WTC11 (cell line): ENCODE results near the gene MRPL24. TPM values are rescaled to one million over a fixed set of nuclear protein-coding genes. Genes with fewer than 3 reads are reported as not detected.

ENCODE experiments used
- ATAC-seq: fragments of 200-7000 bp; cut with Tn5 transposase; 2 replicates; pipeline ENCODE4 v1.10.0; 2021; ENCODE audit warnings: mild to moderate bottlenecking, moderate library complexity
- CTCF ChIA-PET: fragments of 300-600 bp; sonication (Branson Sonifier 250); formaldehyde crosslinking; loops from one replicate; lab custom pipeline; 2021; ENCODE audit warnings: antibody characterized with exemption; lab: Charles Lee
- POLR2A ChIA-PET: fragments of 350-600 bp; sonication (Branson Sonifier 250); formaldehyde crosslinking; loops from one replicate; lab custom pipeline; 2021; ENCODE audit warnings: antibody characterized with exemption; lab: Charles Lee
- DNase-seq: peaks from one replicate; pipeline ENCODE4 v3.0.0; 2021; ENCODE audit warnings: low spot score
- H3K27ac Mint-ChIP-seq: 2 replicates; pipeline ENCODE4 v1.8.0; 2021; ENCODE audit warnings: mixed read lengths
- H3K27me3 Mint-ChIP-seq: 2 replicates; pipeline ENCODE4 v1.8.0; 2021; ENCODE audit warnings: low read depth, mild to moderate bottlenecking, moderate library complexity, mixed read lengths
- H3K36me3 Mint-ChIP-seq: 2 replicates; pipeline ENCODE4 v1.8.0; 2021; ENCODE audit warnings: mixed read lengths
- H3K4me1 Mint-ChIP-seq: 2 replicates; pipeline ENCODE4 v1.8.0; 2022; ENCODE audit warnings: mixed read lengths
- H3K4me3 Mint-ChIP-seq: 2 replicates; pipeline ENCODE4 v1.8.0; 2021; ENCODE audit warnings: mild to moderate bottlenecking, moderate library complexity, mixed read lengths
- H3K9me3 Mint-ChIP-seq: 2 replicates; pipeline ENCODE4 v1.8.0; 2021; ENCODE audit warnings: mixed read lengths
- CBFB ChIP-seq: sonication (generic); formaldehyde crosslinking; IDR thresholded peaks from 2 replicates; pipeline ENCODE4 v1.8.1; 2022; ENCODE audit warnings: mild to moderate bottlenecking, low read depth, missing genetic modification reagents
- ELF4 ChIP-seq: sonication (generic); formaldehyde crosslinking; IDR thresholded peaks from 2 replicates; pipeline ENCODE4 v1.8.1; 2022; ENCODE audit warnings: low read depth, mild to moderate bottlenecking, moderate library complexity, missing genetic modification reagents
- FOXP1 ChIP-seq: sonication (generic); formaldehyde crosslinking; IDR thresholded peaks from 2 replicates; pipeline ENCODE4 v1.8.0; 2022; ENCODE audit warnings: missing genetic modification reagents, mild to moderate bottlenecking, moderate library complexity, borderline replicate concordance
- GRHL2 ChIP-seq: fragments of 250-450 bp; sonication (Bioruptor Pico); IDR thresholded peaks from 2 replicates; pipeline ENCODE4 v1.8.0; 2022; ENCODE audit warnings: mild to moderate bottlenecking, moderate library complexity; ENCODE audit not compliant: insufficient replicate concordance, severe bottlenecking
- HMGA2 ChIP-seq: fragments of 250-450 bp; sonication (Bioruptor Pico); IDR thresholded peaks from 2 replicates; pipeline ENCODE4 v1.4.0; 2021; ENCODE audit warnings: mild to moderate bottlenecking, moderate library complexity
- JAZF1 ChIP-seq: fragments of 250-450 bp; sonication (Bioruptor Pico); IDR thresholded peaks from 2 replicates; pipeline ENCODE4 v1.9.0; 2021; ENCODE audit warnings: moderate library complexity, mild to moderate bottlenecking, inconsistent platforms
- NFE2L1 ChIP-seq: sonication (generic); formaldehyde crosslinking; IDR thresholded peaks from 2 replicates; pipeline ENCODE4 v1.8.1; 2023; ENCODE audit warnings: missing genetic modification reagents
- RELA ChIP-seq: sonication (generic); formaldehyde crosslinking; IDR thresholded peaks from 2 replicates; pipeline ENCODE4 v1.8.1; 2022; ENCODE audit warnings: missing genetic modification reagents, mild to moderate bottlenecking, borderline replicate concordance
- SOX15 ChIP-seq: fragments of 250-450 bp; sonication (Bioruptor Pico); IDR thresholded peaks from 2 replicates; pipeline ENCODE4 v1.9.0; 2021; ENCODE audit warnings: mild to moderate bottlenecking
- ZNF317 ChIP-seq: sonication (generic); formaldehyde crosslinking; IDR thresholded peaks from 2 replicates; pipeline ENCODE4 v1.8.1; 2023; ENCODE audit warnings: low read depth, mild to moderate bottlenecking, moderate library complexity, missing genetic modification reagents, borderline replicate concordance
- total RNA-seq: library from RNA; stranded (reverse); gene quantifications from 3 replicates; pipeline ENCODE4 v1.2.3, GENCODE V29; 2021
- TF ChIP-seq, protein P1 (sequence below): sonication (generic); formaldehyde crosslinking; IDR thresholded peaks from 2 replicates; pipeline ENCODE4 v1.8.1; 2022; ENCODE audit warnings: missing genetic modification reagents, borderline replicate concordance
- TF ChIP-seq, protein P2 (sequence below): sonication (generic); formaldehyde crosslinking; IDR thresholded peaks from 2 replicates; pipeline ENCODE4 v1.8.0; 2022; ENCODE audit warnings: mild to moderate bottlenecking, missing genetic modification reagents
- TF ChIP-seq, protein P3 (sequence below): sonication (generic); formaldehyde crosslinking; IDR thresholded peaks from 2 replicates; pipeline ENCODE4 v1.8.1; 2022; ENCODE audit warnings: mild to moderate bottlenecking, missing genetic modification reagents, moderate library complexity, borderline replicate concordance
- TF ChIP-seq, protein P4 (sequence below): sonication (generic); formaldehyde crosslinking; IDR thresholded peaks from 2 replicates; pipeline ENCODE4 v1.8.1; 2023; ENCODE audit warnings: mild to moderate bottlenecking, missing genetic modification reagents
- TF ChIP-seq, protein P5 (sequence below): sonication (generic); formaldehyde crosslinking; IDR thresholded peaks from 2 replicates; pipeline ENCODE4 v1.8.1; 2023; ENCODE audit warnings: mild to moderate bottlenecking, missing genetic modification reagents, moderate library complexity
- TF ChIP-seq, protein P6 (sequence below): fragments of 250-450 bp; sonication (Bioruptor Pico); IDR thresholded peaks from 2 replicates; pipeline ENCODE4 v2.1.2; 2022; ENCODE audit warnings: mild to moderate bottlenecking, moderate library complexity
- TF ChIP-seq, protein P7 (sequence below): sonication (generic); formaldehyde crosslinking; IDR thresholded peaks from 2 replicates; pipeline ENCODE4 v1.8.1; 2023; ENCODE audit warnings: mild to moderate bottlenecking, moderate library complexity, missing genetic modification reagents

The MRPL24 gene
- total RNA-seq, 1 experiment from 2014 or later, result 35.2 TPM

DNA sequence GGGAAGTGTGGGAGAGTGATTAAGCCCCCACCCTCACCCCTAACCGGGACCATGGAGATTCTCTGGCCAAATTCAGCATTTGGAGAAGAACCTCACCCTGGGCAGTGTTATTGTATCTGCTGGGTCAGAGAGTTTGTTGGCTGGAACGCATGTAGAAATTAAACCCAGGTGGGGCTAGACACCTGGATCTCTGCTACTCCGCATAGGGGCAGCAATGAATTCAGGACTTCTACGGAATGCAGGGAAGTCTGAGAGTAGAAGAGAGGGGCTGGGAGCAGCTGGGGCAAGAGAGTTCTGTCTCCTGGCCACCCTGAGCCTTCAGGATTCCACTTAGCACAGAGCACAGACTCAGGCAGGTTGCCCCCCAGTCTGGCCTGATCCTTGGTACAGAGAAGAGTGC is 31.9 kb downstream of the MRPL24 start:
- CTCF ChIA-PET, result interaction anchor here (0.8 to 25.2 kb wide), 8 partner anchors 11 to 365 kb away, joined by 3 to 1553 read pairs (median 20); partner anchors contain the start of genes INSRR, ISG20L2, METTL25B and NES
- peaks cover 61% of the 10 kb centered on the region for H3K4me1 Mint-ChIP-seq
- DNase-seq (no peak), ATAC-seq (no peak)
- H3K9me3 Mint-ChIP-seq, result no peaks in the 10 kb centered on the region
- peaks cover 13% of the 10 kb centered on the region for H3K27me3 Mint-ChIP-seq
- no peaks in the 10 kb centered on the region for H3K36me3 Mint-ChIP-seq
- H3K4me3 Mint-ChIP-seq, result peak overlapping the region; percentile 84
- POLR2A ChIA-PET, result interaction anchor here (1.0 to 5.4 kb wide), 5 partner anchors 17 to 32 kb away, joined by 3 to 195 read pairs (median 9); partner anchors contain the start of genes ISG20L2, METTL25B and NES
- H3K27ac Mint-ChIP-seq, result no peak overlapping the region; the same call in 1 of the 2 replicates
- TF ChIP-seq, protein P1, sequence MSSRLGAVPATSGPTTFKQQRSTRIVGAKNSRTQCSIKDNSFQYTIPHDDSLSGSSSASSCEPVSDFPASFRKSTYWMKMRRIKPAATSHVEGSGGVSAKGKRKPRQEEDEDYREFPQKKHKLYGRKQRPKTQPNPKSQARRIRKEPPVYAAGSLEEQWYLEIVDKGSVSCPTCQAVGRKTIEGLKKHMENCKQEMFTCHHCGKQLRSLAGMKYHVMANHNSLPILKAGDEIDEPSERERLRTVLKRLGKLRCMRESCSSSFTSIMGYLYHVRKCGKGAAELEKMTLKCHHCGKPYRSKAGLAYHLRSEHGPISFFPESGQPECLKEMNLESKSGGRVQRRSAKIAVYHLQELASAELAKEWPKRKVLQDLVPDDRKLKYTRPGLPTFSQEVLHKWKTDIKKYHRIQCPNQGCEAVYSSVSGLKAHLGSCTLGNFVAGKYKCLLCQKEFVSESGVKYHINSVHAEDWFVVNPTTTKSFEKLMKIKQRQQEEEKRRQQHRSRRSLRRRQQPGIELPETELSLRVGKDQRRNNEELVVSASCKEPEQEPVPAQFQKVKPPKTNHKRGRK (CRISPR knock-in tag), result no peak
- TF ChIP-seq, protein P2, sequence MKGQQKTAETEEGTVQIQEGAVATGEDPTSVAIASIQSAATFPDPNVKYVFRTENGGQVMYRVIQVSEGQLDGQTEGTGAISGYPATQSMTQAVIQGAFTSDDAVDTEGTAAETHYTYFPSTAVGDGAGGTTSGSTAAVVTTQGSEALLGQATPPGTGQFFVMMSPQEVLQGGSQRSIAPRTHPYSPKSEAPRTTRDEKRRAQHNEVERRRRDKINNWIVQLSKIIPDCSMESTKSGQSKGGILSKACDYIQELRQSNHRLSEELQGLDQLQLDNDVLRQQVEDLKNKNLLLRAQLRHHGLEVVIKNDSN (CRISPR knock-in tag), result no peak
- TF ChIP-seq NFE2L1 (CRISPR knock-in tag) (no peak), FOXP1 (CRISPR knock-in tag) (no peak), ELF4 (CRISPR knock-in tag) (no peak), CBFB (CRISPR knock-in tag) (no peak), JAZF1 (CRISPR knock-in tag) (no peak), SOX15 (CRISPR knock-in tag) (no peak), ZNF317 (CRISPR knock-in tag) (no peak), HMGA2 (CRISPR knock-in tag) (no peak), GRHL2 (no peak), RELA (no peak)
- TF ChIP-seq, protein P3, sequence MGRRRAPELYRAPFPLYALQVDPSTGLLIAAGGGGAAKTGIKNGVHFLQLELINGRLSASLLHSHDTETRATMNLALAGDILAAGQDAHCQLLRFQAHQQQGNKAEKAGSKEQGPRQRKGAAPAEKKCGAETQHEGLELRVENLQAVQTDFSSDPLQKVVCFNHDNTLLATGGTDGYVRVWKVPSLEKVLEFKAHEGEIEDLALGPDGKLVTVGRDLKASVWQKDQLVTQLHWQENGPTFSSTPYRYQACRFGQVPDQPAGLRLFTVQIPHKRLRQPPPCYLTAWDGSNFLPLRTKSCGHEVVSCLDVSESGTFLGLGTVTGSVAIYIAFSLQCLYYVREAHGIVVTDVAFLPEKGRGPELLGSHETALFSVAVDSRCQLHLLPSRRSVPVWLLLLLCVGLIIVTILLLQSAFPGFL (CRISPR knock-in tag), result no peak
- TF ChIP-seq, protein P4, sequence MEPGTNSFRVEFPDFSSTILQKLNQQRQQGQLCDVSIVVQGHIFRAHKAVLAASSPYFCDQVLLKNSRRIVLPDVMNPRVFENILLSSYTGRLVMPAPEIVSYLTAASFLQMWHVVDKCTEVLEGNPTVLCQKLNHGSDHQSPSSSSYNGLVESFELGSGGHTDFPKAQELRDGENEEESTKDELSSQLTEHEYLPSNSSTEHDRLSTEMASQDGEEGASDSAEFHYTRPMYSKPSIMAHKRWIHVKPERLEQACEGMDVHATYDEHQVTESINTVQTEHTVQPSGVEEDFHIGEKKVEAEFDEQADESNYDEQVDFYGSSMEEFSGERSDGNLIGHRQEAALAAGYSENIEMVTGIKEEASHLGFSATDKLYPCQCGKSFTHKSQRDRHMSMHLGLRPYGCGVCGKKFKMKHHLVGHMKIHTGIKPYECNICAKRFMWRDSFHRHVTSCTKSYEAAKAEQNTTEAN (CRISPR knock-in tag), result no peak
- TF ChIP-seq, protein P5, sequence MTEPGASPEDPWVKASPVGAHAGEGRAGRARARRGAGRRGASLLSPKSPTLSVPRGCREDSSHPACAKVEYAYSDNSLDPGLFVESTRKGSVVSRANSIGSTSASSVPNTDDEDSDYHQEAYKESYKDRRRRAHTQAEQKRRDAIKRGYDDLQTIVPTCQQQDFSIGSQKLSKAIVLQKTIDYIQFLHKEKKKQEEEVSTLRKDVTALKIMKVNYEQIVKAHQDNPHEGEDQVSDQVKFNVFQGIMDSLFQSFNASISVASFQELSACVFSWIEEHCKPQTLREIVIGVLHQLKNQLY (CRISPR knock-in tag), result no peak
- TF ChIP-seq, protein P6, sequence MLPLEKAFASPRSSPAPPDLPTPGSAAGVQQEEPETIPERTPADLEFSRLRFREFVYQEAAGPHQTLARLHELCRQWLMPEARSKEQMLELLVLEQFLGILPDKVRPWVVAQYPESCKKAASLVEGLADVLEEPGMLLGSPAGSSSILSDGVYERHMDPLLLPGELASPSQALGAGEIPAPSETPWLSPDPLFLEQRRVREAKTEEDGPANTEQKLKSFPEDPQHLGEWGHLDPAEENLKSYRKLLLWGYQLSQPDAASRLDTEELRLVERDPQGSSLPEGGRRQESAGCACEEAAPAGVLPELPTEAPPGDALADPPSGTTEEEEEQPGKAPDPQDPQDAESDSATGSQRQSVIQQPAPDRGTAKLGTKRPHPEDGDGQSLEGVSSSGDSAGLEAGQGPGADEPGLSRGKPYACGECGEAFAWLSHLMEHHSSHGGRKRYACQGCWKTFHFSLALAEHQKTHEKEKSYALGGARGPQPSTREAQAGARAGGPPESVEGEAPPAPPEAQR (CRISPR knock-in tag), result no peak
- TF ChIP-seq, protein P7, sequence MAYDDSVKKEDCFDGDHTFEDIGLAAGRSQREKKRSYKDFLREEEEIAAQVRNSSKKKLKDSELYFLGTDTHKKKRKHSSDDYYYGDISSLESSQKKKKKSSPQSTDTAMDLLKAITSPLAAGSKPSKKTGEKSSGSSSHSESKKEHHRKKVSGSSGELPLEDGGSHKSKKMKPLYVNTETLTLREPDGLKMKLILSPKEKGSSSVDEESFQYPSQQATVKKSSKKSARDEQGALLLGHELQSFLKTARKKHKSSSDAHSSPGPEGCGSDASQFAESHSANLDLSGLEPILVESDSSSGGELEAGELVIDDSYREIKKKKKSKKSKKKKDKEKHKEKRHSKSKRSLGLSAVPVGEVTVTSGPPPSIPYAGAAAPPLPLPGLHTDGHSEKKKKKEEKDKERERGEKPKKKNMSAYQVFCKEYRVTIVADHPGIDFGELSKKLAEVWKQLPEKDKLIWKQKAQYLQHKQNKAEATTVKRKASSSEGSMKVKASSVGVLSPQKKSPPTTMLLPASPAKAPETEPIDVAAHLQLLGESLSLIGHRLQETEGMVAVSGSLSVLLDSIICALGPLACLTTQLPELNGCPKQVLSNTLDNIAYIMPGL (CRISPR knock-in tag), result no peak
